ENCODE data around the gene INSYN2B. TPM values are rescaled to one million over a fixed set of nuclear protein-coding genes. Genes with fewer than 3 reads are reported as not detected.

INSYN2B gene
- total RNA-seq, 2 donors from 2014 or later: 0.75 TPM; not detected in 1

DNA sequence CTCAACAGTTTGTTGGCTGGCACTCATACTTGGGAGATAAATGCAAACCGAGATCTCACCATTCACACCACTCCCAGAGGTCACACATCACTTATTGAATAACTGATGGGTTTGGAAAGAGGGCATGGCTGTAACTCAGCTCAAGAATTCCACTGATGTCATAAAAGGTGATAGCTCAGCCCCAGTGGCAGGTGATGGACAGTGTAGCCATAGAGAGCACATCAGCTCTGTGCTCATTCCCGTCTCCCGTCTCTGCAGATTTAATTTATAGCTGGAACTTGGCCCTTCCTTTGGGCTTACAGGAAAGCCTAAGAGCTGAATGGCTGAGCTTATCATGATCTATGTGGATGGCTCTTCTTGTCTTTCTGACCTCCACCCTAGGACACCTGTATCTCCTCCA is 59.8 kb downstream of the INSYN2B start:
- H3K4me1 ChIP-seq: no peaks in the 10 kb centered on the region
- no peaks in the 10 kb centered on the region for H3K36me3 ChIP-seq
- TF ChIP-seq, protein P1, sequence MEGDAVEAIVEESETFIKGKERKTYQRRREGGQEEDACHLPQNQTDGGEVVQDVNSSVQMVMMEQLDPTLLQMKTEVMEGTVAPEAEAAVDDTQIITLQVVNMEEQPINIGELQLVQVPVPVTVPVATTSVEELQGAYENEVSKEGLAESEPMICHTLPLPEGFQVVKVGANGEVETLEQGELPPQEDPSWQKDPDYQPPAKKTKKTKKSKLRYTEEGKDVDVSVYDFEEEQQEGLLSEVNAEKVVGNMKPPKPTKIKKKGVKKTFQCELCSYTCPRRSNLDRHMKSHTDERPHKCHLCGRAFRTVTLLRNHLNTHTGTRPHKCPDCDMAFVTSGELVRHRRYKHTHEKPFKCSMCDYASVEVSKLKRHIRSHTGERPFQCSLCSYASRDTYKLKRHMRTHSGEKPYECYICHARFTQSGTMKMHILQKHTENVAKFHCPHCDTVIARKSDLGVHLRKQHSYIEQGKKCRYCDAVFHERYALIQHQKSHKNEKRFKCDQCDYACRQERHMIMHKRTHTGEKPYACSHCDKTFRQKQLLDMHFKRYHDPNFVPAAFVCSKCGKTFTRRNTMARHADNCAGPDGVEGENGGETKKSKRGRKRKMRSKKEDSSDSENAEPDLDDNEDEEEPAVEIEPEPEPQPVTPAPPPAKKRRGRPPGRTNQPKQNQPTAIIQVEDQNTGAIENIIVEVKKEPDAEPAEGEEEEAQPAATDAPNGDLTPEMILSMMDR (IDR thresholded peaks at IDR 0.05): no peak
- DNase-seq (ENCODE audit: low spot score): no peak
- H3K4me3 ChIP-seq: no peak overlapping the region
- no peaks in the 10 kb centered on the region for H3K27me3 ChIP-seq
- H3K9me3 ChIP-seq: no peaks in the 10 kb centered on the region
- no peak overlapping the region for H3K27ac ChIP-seq

DNA sequence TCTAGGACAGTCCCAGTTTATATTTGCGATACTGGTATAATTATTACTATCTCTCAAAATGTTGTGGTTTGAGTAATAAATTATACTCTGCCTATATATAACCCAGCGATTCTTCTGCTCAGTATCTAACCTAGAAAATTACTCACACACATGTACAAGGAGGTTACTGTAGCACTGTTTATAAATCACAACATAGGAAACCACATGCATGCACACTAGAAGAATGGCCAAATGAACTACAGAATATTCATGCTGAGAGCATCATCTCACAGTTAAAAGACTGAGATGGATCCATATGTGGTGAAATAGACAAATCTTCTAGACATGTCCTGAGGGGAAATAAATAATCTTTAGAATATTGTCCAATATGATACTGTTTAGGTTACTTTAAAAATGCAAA is 62.1 kb downstream of the INSYN2B start:
- H3K27ac ChIP-seq: no peak overlapping the region
- H3K4me3 ChIP-seq: no peak overlapping the region
- TF ChIP-seq, protein P1 (IDR thresholded peaks at IDR 0.05): no peak
- no peaks in the 10 kb centered on the region for H3K27me3 ChIP-seq
- H3K9me3 ChIP-seq: no peaks in the 10 kb centered on the region
- no peaks in the 10 kb centered on the region for H3K36me3 ChIP-seq
- no peak for DNase-seq (ENCODE audit: low spot score)
- no peaks in the 10 kb centered on the region for H3K4me1 ChIP-seq

DNA sequence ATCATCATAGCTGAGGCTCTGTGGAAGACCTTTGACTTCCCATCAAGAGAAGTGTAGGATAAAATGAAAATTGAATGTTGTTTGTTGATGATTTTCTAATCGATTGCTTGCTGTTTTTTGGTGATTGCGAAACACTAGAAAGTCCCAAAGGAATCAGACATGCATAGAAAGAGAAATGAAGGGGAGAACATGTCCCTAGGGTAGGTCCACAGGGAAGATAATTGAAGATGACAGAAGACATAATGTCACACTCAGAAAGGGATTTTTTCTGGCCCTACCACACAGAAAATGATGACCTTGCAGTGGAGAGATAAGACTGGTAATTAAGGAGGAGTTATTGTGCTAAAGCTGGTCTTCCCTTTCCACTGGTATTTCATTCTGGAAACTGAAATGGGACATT is 62.8 kb downstream of the INSYN2B start:
- no peaks in the 10 kb centered on the region for H3K9me3 ChIP-seq
- TF ChIP-seq, protein P1 (IDR thresholded peaks at IDR 0.05): no peak

DNA sequence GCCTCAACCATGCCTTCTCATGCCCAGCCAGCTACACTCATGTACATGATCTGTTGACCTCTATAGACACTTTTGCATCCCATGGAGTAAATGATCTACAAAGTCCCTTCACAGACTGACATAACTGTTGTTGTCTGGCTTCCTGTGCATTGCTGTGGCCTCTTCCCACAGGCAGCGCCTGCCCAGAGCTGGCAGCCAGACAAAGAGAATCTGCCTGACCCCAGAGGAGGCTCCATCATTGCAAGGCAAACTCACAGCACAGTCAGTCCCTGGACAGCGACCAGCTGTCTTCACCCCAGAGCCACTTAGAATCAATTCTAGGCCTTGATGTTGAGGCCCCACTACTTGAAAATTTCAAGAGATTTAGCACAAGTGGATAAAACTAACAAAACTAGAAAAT is 65.5 kb downstream of the INSYN2B start:
- Histone ChIP-seq H3K27ac (no peak overlapping the region), H3K4me3 (no peak overlapping the region), H3K27me3 (no peaks in the 10 kb centered on the region), H3K9me3 (no peaks in the 10 kb centered on the region), H3K36me3 (no peaks in the 10 kb centered on the region), H3K4me1 (no peaks in the 10 kb centered on the region)
- TF ChIP-seq, protein P1 (IDR thresholded peaks at IDR 0.05): no peak
- no peak for DNase-seq (ENCODE audit: low spot score)

More for the DNA sequence above, 62.8 kb downstream of the INSYN2B start:
- no peak for DNase-seq (ENCODE audit: low spot score)
- H3K4me3 ChIP-seq: no peak overlapping the region
- H3K4me1 ChIP-seq: no peaks in the 10 kb centered on the region
- H3K27ac ChIP-seq: no peak overlapping the region
- H3K36me3 ChIP-seq: no peaks in the 10 kb centered on the region
- no peaks in the 10 kb centered on the region for H3K27me3 ChIP-seq

DNA sequence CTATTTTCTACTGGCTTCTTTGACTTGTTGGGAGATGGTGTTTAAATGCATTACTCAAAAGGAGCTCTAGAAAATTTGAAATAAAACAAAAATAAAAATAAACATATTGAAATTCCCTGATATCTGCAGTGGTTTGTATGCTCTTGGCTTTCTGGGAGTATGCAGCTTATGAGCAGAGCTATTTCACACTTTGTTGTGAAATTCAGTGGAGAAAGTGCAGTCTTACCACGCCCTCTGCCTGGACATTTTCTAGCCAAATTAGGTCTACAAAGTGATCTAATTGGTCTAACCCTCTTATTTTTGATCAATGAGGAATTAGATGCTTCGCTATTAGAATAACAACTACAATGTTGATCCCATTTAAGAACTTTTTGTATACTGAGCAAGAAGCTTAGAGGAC is 66.8 kb downstream of the INSYN2B start:
- DNase-seq (ENCODE audit: low spot score): no peak
- no peak overlapping the region for H3K27ac ChIP-seq

More for the DNA sequence above, 66.8 kb downstream of the INSYN2B start:
- Histone ChIP-seq H3K9me3 (no peaks in the 10 kb centered on the region), H3K4me1 (no peaks in the 10 kb centered on the region), H3K4me3 (no peak overlapping the region), H3K36me3 (no peaks in the 10 kb centered on the region), H3K27me3 (no peaks in the 10 kb centered on the region)
- TF ChIP-seq, protein P1 (IDR thresholded peaks at IDR 0.05): no peak

Data from right atrium auricular region (tissue), 2 donors.